MCF 10A (cell line): ENCODE results near the gene EXOC4. TPM values are rescaled to one million over a fixed set of nuclear protein-coding genes. Genes with fewer than 3 reads are reported as not detected.
"Not testable (repeated sequence)": the region's sequence is repeated elsewhere in the genome, so short reads cannot be mapped to it uniquely, and the experiment has no call there.

Experiments used
- BruUV-seq: library from RNA; stranded (reverse); fragments of 400-500 nt; replicated peaks from 2 replicates; lab custom pipeline; 2021; lab: Mats Ljungman, UMichigan
- CTCF ChIA-PET: fragments of 300-600 bp; sonication (Branson Sonifier 250); formaldehyde crosslinking; extraction: SDS; loops from one replicate; lab custom pipeline; 2021; ENCODE audit warnings: antibody characterized with exemption, inconsistent platforms; lab: Yijun Ruan, JAX
- POLR2A ChIA-PET: fragments of 300-600, 350-650 bp; sonication (Branson Sonifier 250); formaldehyde crosslinking; extraction: SDS; loops from one replicate; lab custom pipeline; 2020; ENCODE audit warnings: antibody characterized with exemption, inconsistent platforms; lab: Yijun Ruan, JAX
- DNase-seq: peaks from one replicate; pipeline ENCODE4 v3.0.0-alpha.2; 2018; ENCODE audit not compliant: unreplicated experiment
- H3K27ac Mint-ChIP-seq: one replicate; pipeline ENCODE4 v1.8.0; 2022; ENCODE audit warnings: mild to moderate bottlenecking, low read depth, mixed read lengths; ENCODE audit not compliant: unreplicated experiment
- H3K27me3 Mint-ChIP-seq: one replicate; pipeline ENCODE4 v1.8.0; 2022; ENCODE audit warnings: mixed read lengths; ENCODE audit not compliant: insufficient read depth, unreplicated experiment
- H3K36me3 Mint-ChIP-seq: one replicate; pipeline ENCODE4 v1.8.0; 2022; ENCODE audit warnings: mild to moderate bottlenecking, moderate library complexity, mixed read lengths; ENCODE audit not compliant: insufficient read depth, unreplicated experiment
- H3K4me1 Mint-ChIP-seq: one replicate; pipeline ENCODE4 v1.8.0; 2022; ENCODE audit warnings: mixed read lengths; ENCODE audit not compliant: insufficient read depth, unreplicated experiment
- H3K4me3 Mint-ChIP-seq: one replicate; pipeline ENCODE4 v1.8.0; 2022; ENCODE audit warnings: mild to moderate bottlenecking, moderate library complexity, mixed read lengths; ENCODE audit not compliant: unreplicated experiment
- H3K9me3 Mint-ChIP-seq: one replicate; pipeline ENCODE4 v1.8.0; 2022; ENCODE audit warnings: mixed read lengths; ENCODE audit not compliant: unreplicated experiment
- CTCF ChIP-seq: fragments of 200-600 bp; IDR thresholded peaks from one replicate; pipeline ENCODE4 v1.8.0; 2022; ENCODE audit warnings: antibody characterized with exemption, mild to moderate bottlenecking; ENCODE audit not compliant: unreplicated experiment
- intact Hi-C: fragments of 100-400 bp; cut with micrococcal nuclease; formaldehyde crosslinking; loops from 2 replicates; pipeline ENCODE4 v1.14.1; 2022
- total RNA-seq: library from RNA; stranded (reverse); gene quantifications from 2 replicates; pipeline ENCODE4 v1.2.3, GENCODE V29; 2022

Gene EXOC4
- total RNA-seq, 1 experiment from 2014 or later: 105 TPM

- ChIA-PET CTCF (interaction anchor here (0.8 kb wide), 1 partner anchor 35 kb away, joined by 3 read pairs; no protein-coding TSS in a partner anchor), POLR2A (no interaction called here)
- peaks cover 9% of the 10 kb centered on the region for H3K36me3 Mint-ChIP-seq
- intact Hi-C loops: no loop called here
- H3K4me1 Mint-ChIP-seq: no peaks in the 10 kb centered on the region
- no peak overlapping the region for H3K4me3 Mint-ChIP-seq
- no peak overlapping the region for H3K27ac Mint-ChIP-seq
- TF ChIP-seq CTCF: no peak
- BruUV-seq: no TSS peak
- H3K27me3 Mint-ChIP-seq: no peaks in the 10 kb centered on the region
- no peaks in the 10 kb centered on the region for H3K9me3 Mint-ChIP-seq
- DNase-seq: no peak
Measured at GRCh38 chr7:133778472-133778871, 525.6 kb downstream of the EXOC4 start.

- BruUV-seq, H3K4me1 Mint-ChIP-seq, intact Hi-C loops, H3K36me3 Mint-ChIP-seq, H3K27me3 Mint-ChIP-seq, POLR2A ChIA-PET, H3K9me3 Mint-ChIP-seq, H3K4me3 Mint-ChIP-seq, H3K27ac Mint-ChIP-seq, DNase-seq: not testable (repeated sequence)
- CTCF ChIA-PET: interaction anchor here (1.3 kb wide), 1 partner anchor 10 kb away, joined by 4 read pairs; no protein-coding TSS in a partner anchor
Measured at GRCh38 chr7:133779538-133779937, 526.7 kb downstream of the EXOC4 start.

GRCh38 chr7:133780912-133781311, 528.0 kb downstream of the EXOC4 start:
- H3K9me3 Mint-ChIP-seq: no peaks in the 10 kb centered on the region
- ChIA-PET CTCF (interaction anchor here (0.6 to 1.3 kb wide), 2 partner anchors 11 to 374 kb away, joined by 3 to 4 read pairs; no protein-coding TSS in a partner anchor), POLR2A (interaction anchor here (1.5 kb wide), 1 partner anchor 8 kb away, joined by 4 read pairs; no protein-coding TSS in a partner anchor)
- H3K4me3 Mint-ChIP-seq: no peak overlapping the region
- H3K27me3 Mint-ChIP-seq: no peaks in the 10 kb centered on the region
- no peak for DNase-seq
- peaks cover 9% of the 10 kb centered on the region for H3K36me3 Mint-ChIP-seq
- no peaks in the 10 kb centered on the region for H3K4me1 Mint-ChIP-seq
- BruUV-seq: no TSS peak
- no peak for TF ChIP-seq CTCF
- no peak overlapping the region for H3K27ac Mint-ChIP-seq
- intact Hi-C loops: no loop called here

- no peak overlapping the region for H3K27ac Mint-ChIP-seq
- H3K9me3 Mint-ChIP-seq: no peaks in the 10 kb centered on the region
- intact Hi-C loops: no loop called here
- ChIA-PET POLR2A (interaction anchor here (1.5 kb wide), 1 partner anchor 8 kb away, joined by 4 read pairs; no protein-coding TSS in a partner anchor), CTCF (interaction anchor here (0.6 to 1.0 kb wide), 4 partner anchors 10 to 683 kb away, joined by 3 to 4 read pairs (median 3); no protein-coding TSS in a partner anchor)
- H3K36me3 Mint-ChIP-seq: peaks cover 9% of the 10 kb centered on the region
- no peak for TF ChIP-seq CTCF
- no peaks in the 10 kb centered on the region for H3K27me3 Mint-ChIP-seq
- H3K4me3 Mint-ChIP-seq: no peak overlapping the region
- BruUV-seq: no TSS peak
- no peak for DNase-seq
- H3K4me1 Mint-ChIP-seq: no peaks in the 10 kb centered on the region
Measured at GRCh38 chr7:133781486-133782090, 528.7 kb downstream of the EXOC4 start.
